Peyer's patch (tissue), 4 donors: ENCODE data around the gene MBNL2.

Experiments
- CTCF ChIP-seq, 6 experiments: fragments of 450-650 bp in 4 of 6; fragments of 200-600 bp in 2 of 6; sonication (generic) in 1 of 6; IDR thresholded peaks; one replicate each; pipeline ENCODE4 v1.5.1; 2017 to 2019; ENCODE audit warnings: antibody characterized with exemption in 6 of 6, mild to moderate bottlenecking in 3 of 6, moderate library complexity in 1 of 6
- POLR2A ChIP-seq, 2 donors: fragments of 450-650 bp; IDR thresholded peaks; one replicate each; pipeline ENCODE4 v1.5.1; 2017; ENCODE audit warnings: antibody characterized with exemption in 2 of 2, mild to moderate bottlenecking in 2 of 2, moderate library complexity in 2 of 2

GRCh38 chr13:97392020-97392419, 169.9 kb downstream of the MBNL2 start:
- TF ChIP-seq POLR2A (IDR thresholded peaks at IDR 0.05) (no peak), CTCF (IDR thresholded peaks at IDR 0.05) (no peak)
